Neural crest cell (in vitro differentiated cells): ENCODE results near the gene INIP. TPM values are rescaled to one million over a fixed set of nuclear protein-coding genes. Genes with fewer than 3 reads are reported as not detected.
"Not testable (repeated sequence)": the region's sequence is repeated elsewhere in the genome, so short reads cannot be mapped to it uniquely, and the experiment has no call there.

Experiments used
- DNase-seq: peaks from one replicate; pipeline ENCODE4 v3.0.0; 2021; ENCODE audit warnings: low read depth, mixed read lengths, low spot score
- H3K27ac Mint-ChIP-seq: one replicate; pipeline ENCODE4 v1.8.0; 2021; ENCODE audit warnings: mild to moderate bottlenecking, mixed read lengths; ENCODE audit not compliant: unreplicated experiment
- H3K27me3 Mint-ChIP-seq: 2 replicates; pipeline ENCODE4 v1.8.0; 2021; ENCODE audit warnings: low read depth, mild to moderate bottlenecking, mixed read lengths
- H3K36me3 Mint-ChIP-seq: 2 replicates; pipeline ENCODE4 v1.8.0; 2021; ENCODE audit warnings: low read depth, mild to moderate bottlenecking, mixed read lengths
- H3K4me1 Mint-ChIP-seq: 2 replicates; pipeline ENCODE4 v1.8.0; 2021; ENCODE audit warnings: mixed read lengths
- H3K4me3 Mint-ChIP-seq: one replicate; pipeline ENCODE4 v1.8.0; 2021; ENCODE audit warnings: mild to moderate bottlenecking, mixed read lengths
- H3K9me3 Mint-ChIP-seq: 2 replicates; pipeline ENCODE4 v1.8.0; 2021; ENCODE audit warnings: mixed read lengths
- CTCF ChIP-seq: fragments of 200-600 bp; sonication (generic); conservative IDR thresholded peaks from 2 replicates; pipeline ENCODE4 v1.5.0; 2021; ENCODE audit warnings: antibody characterized with exemption, mild to moderate bottlenecking
- total RNA-seq: library from RNA; stranded (reverse); gene quantifications from 2 replicates; pipeline ENCODE4 v1.2.1, GENCODE V29; 2021

Gene INIP
- total RNA-seq, 1 donor from 2014 or later = 37.7 TPM

GRCh38 chr9:112734892-112735291, 17.0 kb upstream of the INIP start:
- Mint-ChIP-seq H3K27me3 (no peaks in the 10 kb centered on the region), H3K27ac (no peak overlapping the region), H3K4me1 (peaks cover 5% of the 10 kb centered on the region), H3K4me3 (no peak overlapping the region), H3K9me3 (no peaks in the 10 kb centered on the region), H3K36me3 (no peaks in the 10 kb centered on the region)
- DNase-seq = no peak
- no peak for TF ChIP-seq CTCF

- DNase-seq = no peak
- no peak for TF ChIP-seq CTCF
- Mint-ChIP-seq H3K9me3 (no peaks in the 10 kb centered on the region), H3K27ac (no peak overlapping the region), H3K4me3 (no peak overlapping the region), H3K27me3 (no peaks in the 10 kb centered on the region), H3K4me1 (no peaks in the 10 kb centered on the region), H3K36me3 (no peaks in the 10 kb centered on the region)
Observed at GRCh38 chr9:112731971-112732370, 14.1 kb upstream of the INIP start.

GRCh38 chr9:112728401-112728800, 10.5 kb upstream of the INIP start:
- no peaks in the 10 kb centered on the region for H3K27me3 Mint-ChIP-seq
- no peaks in the 10 kb centered on the region for H3K36me3 Mint-ChIP-seq
- H3K4me1 Mint-ChIP-seq = no peaks in the 10 kb centered on the region
- no peak overlapping the region for H3K27ac Mint-ChIP-seq
- DNase-seq = no peak
- H3K9me3 Mint-ChIP-seq = no peaks in the 10 kb centered on the region
- H3K4me3 Mint-ChIP-seq = no peak overlapping the region
- TF ChIP-seq CTCF = no peak

- Mint-ChIP-seq H3K27me3 (no peaks in the 10 kb centered on the region), H3K27ac (no peak overlapping the region), H3K36me3 (no peaks in the 10 kb centered on the region), H3K4me1 (no peaks in the 10 kb centered on the region), H3K9me3 (no peaks in the 10 kb centered on the region), H3K4me3 (no peak overlapping the region)
- TF ChIP-seq CTCF = no peak
- DNase-seq = no peak
Observed at GRCh38 chr9:112726428-112726827, 8.5 kb upstream of the INIP start.

- DNase-seq = no peak
- TF ChIP-seq CTCF = no peak
- H3K4me3 Mint-ChIP-seq = no peak overlapping the region
- no peaks in the 10 kb centered on the region for H3K4me1 Mint-ChIP-seq
- no peak overlapping the region for H3K27ac Mint-ChIP-seq
- H3K9me3 Mint-ChIP-seq = no peaks in the 10 kb centered on the region
- no peaks in the 10 kb centered on the region for H3K36me3 Mint-ChIP-seq
- no peaks in the 10 kb centered on the region for H3K27me3 Mint-ChIP-seq
Observed at GRCh38 chr9:112725961-112726360, 8.0 kb upstream of the INIP start.

GRCh38 chr9:112722749-112723148, 4.8 kb upstream of the INIP start:
- not testable (repeated sequence) for H3K27ac Mint-ChIP-seq, H3K36me3 Mint-ChIP-seq, H3K27me3 Mint-ChIP-seq, H3K4me3 Mint-ChIP-seq, H3K4me1 Mint-ChIP-seq, DNase-seq, H3K9me3 Mint-ChIP-seq
